Karpas-422 (cell line): ENCODE data around the gene STUB1. TPM values are rescaled to one million over a fixed set of nuclear protein-coding genes. Genes with fewer than 3 reads are reported as not detected.

Source experiments
- DNase-seq: peaks from one replicate; pipeline ENCODE4 v3.0.0-alpha.2; 2015
- H2AFZ ChIP-seq: fragments of 200-600 bp; sonication (generic); 2 replicates; pipeline ENCODE4 v1.6.1; 2014; ENCODE audit warnings: antibody characterized with exemption, low read length, mixed read lengths
- H3K27ac ChIP-seq: fragments of 200-600 bp; sonication (generic); 2 replicates; pipeline ENCODE4 v1.5.1; 2014; ENCODE audit warnings: mild to moderate bottlenecking, low read length, moderate library complexity
- H3K27me3 ChIP-seq: fragments of 200-600 bp; sonication (generic); 2 replicates; pipeline ENCODE4 v1.6.1; 2014; ENCODE audit warnings: low read length, mixed read lengths
- H3K36me3 ChIP-seq: fragments of 200-600 bp; sonication (generic); 2 replicates; pipeline ENCODE4 v1.6.1; 2014; ENCODE audit warnings: low read length, mixed read lengths; ENCODE audit not compliant: insufficient read depth
- H3K4me1 ChIP-seq: fragments of 200-600 bp; sonication (generic); 2 replicates; pipeline ENCODE4 v1.6.1; 2014; ENCODE audit warnings: mild to moderate bottlenecking, low read length, mixed read lengths
- H3K4me2 ChIP-seq: fragments of 200-600 bp; sonication (generic); 2 replicates; pipeline ENCODE4 v1.6.1; 2014; ENCODE audit warnings: low read length, low read depth, mild to moderate bottlenecking; ENCODE audit not compliant: poor library complexity, severe bottlenecking
- H3K4me3 ChIP-seq: fragments of 200-600 bp; sonication (generic); 2 replicates; pipeline ENCODE4 v1.5.1; 2014; ENCODE audit warnings: mild to moderate bottlenecking, antibody characterized with exemption, low read length, mixed read lengths
- H3K79me2 ChIP-seq: fragments of 200-600 bp; sonication (generic); 2 replicates; pipeline ENCODE4 v1.6.1; 2014; ENCODE audit warnings: mild to moderate bottlenecking, low read length, mixed read lengths
- H3K9ac ChIP-seq: fragments of 200-600 bp; sonication (generic); 2 replicates; pipeline ENCODE4 v1.6.0; 2014; ENCODE audit warnings: low read length
- H3K9me2 ChIP-seq: fragments of 200-600 bp; sonication (generic), shearing (Covaris generic); replicated peaks from 2 replicates; pipeline ENCODE4 v1.6.0; 2014; ENCODE audit warnings: mild to moderate bottlenecking, low read length, moderate library complexity; ENCODE audit not compliant: insufficient read depth
- H3K9me3 ChIP-seq: fragments of 300-700, 200-600 bp; sonication (generic); 2 replicates; pipeline ENCODE4 v1.6.1; 2014; ENCODE audit warnings: low read length, mixed read lengths
- H4K20me1 ChIP-seq: fragments of 200-600 bp; sonication (generic); 2 replicates; pipeline ENCODE4 v1.6.1; 2014; ENCODE audit warnings: mild to moderate bottlenecking, antibody characterized with exemption, low read length, low read depth; ENCODE audit not compliant: insufficient read depth
- total RNA-seq: library from RNA; depleted of rRNA; stranded (reverse); fragments of >200 nt; shearing (Covaris generic); gene quantifications from 2 replicates; pipeline ENCODE4 v1.2.3, GENCODE V29; 2014; ENCODE audit warnings: low replicate concordance

The STUB1 gene
- total RNA-seq, 1 experiment from 2014 or later, result 145 TPM

- Histone ChIP-seq H3K36me3 (peaks cover 10% of the 10 kb centered on the region), H3K79me2 (peaks cover 27% of the 10 kb centered on the region), H3K4me2 (no peak overlapping the region), H4K20me1 (peaks cover 15% of the 10 kb centered on the region), H3K27ac (no peak overlapping the region), H3K27me3 (no peaks in the 10 kb centered on the region), H3K9me3 (no peaks in the 10 kb centered on the region), H2AFZ (no peak overlapping the region), H3K4me1 (peaks cover 8% of the 10 kb centered on the region), H3K9me2 (no peaks in the 10 kb centered on the region), H3K9ac (no peak overlapping the region), H3K4me3 (no peak overlapping the region)
- no peak for DNase-seq
Measured at GRCh38 chr16:666572-666971, 13.6 kb upstream of the STUB1 start.

GRCh38 chr16:667113-667779, 13.0 kb upstream of the STUB1 start:
- peaks cover 24% of the 10 kb centered on the region for H3K79me2 ChIP-seq
- H3K4me1 ChIP-seq, result peaks cover 8% of the 10 kb centered on the region
- H3K4me3 ChIP-seq, result peak overlapping the region; percentile 97
- no peaks in the 10 kb centered on the region for H3K27me3 ChIP-seq
- peaks cover 15% of the 10 kb centered on the region for H4K20me1 ChIP-seq
- H3K36me3 ChIP-seq, result peaks cover 10% of the 10 kb centered on the region
- no peak overlapping the region for H2AFZ ChIP-seq
- H3K9ac ChIP-seq, result peak overlapping the region; percentile 100
- H3K9me2 ChIP-seq, result no peaks in the 10 kb centered on the region
- H3K27ac ChIP-seq, result no peak overlapping the region
- H3K9me3 ChIP-seq, result no peaks in the 10 kb centered on the region
- peak overlapping the region; percentile 87 for H3K4me2 ChIP-seq
- no peak for DNase-seq

GRCh38 chr16:667780-668518, 12.3 kb upstream of the STUB1 start, which contains the start of gene RHOT2:
RHOT2 (plus strand) TSS chr16:668132; CDS start chr16:668200, 68 bp downstream.
- H3K9me3 ChIP-seq, result no peaks in the 10 kb centered on the region
- peak within 1 kb of the TSS; percentile 100 for H3K9ac ChIP-seq
- H3K79me2 ChIP-seq, result peaks cover 24% of the 10 kb centered on the region
- H4K20me1 ChIP-seq, result peaks cover 15% of the 10 kb centered on the region
- H3K27me3 ChIP-seq, result no peaks in the 10 kb centered on the region
- H3K4me2 ChIP-seq, result peak within 1 kb of the TSS; percentile 87
- H3K36me3 ChIP-seq, result peaks cover 10% of the 10 kb centered on the region
- H3K4me1 ChIP-seq, result peaks cover 8% of the 10 kb centered on the region
- peak; percentile 98 for DNase-seq
- no peak within 1 kb of the TSS for H2AFZ ChIP-seq
- H3K27ac ChIP-seq, result peak within 1 kb of the TSS; percentile 71
- no peaks in the 10 kb centered on the region for H3K9me2 ChIP-seq
- H3K4me3 ChIP-seq, result peak within 1 kb of the TSS; percentile 97

- no peak overlapping the region for H2AFZ ChIP-seq
Measured at GRCh38 chr16:668519-669171, 11.6 kb upstream of the STUB1 start.

GRCh38 chr16:669666-670065, 10.5 kb upstream of the STUB1 start:
- Histone ChIP-seq H3K27ac (no peak overlapping the region), H3K4me2 (peak overlapping the region; percentile 87), H4K20me1 (peaks cover 15% of the 10 kb centered on the region), H3K9ac (peak overlapping the region; percentile 100), H3K9me3 (no peaks in the 10 kb centered on the region), H3K4me1 (peaks cover 8% of the 10 kb centered on the region), H3K79me2 (peaks cover 24% of the 10 kb centered on the region), H3K9me2 (no peaks in the 10 kb centered on the region), H3K4me3 (peak overlapping the region; percentile 97), H2AFZ (no peak overlapping the region), H3K36me3 (peaks cover 10% of the 10 kb centered on the region), H3K27me3 (no peaks in the 10 kb centered on the region)
- no peak for DNase-seq

More at GRCh38 chr16:668519-669171, 11.6 kb upstream of the STUB1 start:
- Histone ChIP-seq H3K9ac (peak overlapping the region; percentile 100), H3K4me1 (peaks cover 8% of the 10 kb centered on the region), H3K9me2 (no peaks in the 10 kb centered on the region), H3K79me2 (peaks cover 24% of the 10 kb centered on the region), H3K36me3 (peaks cover 10% of the 10 kb centered on the region), H4K20me1 (peaks cover 15% of the 10 kb centered on the region), H3K27ac (peak overlapping the region; percentile 71), H3K4me2 (peak overlapping the region; percentile 87), H3K4me3 (peak overlapping the region; percentile 97), H3K9me3 (no peaks in the 10 kb centered on the region), H3K27me3 (no peaks in the 10 kb centered on the region)
- DNase-seq, result peak; percentile 59

DNA sequence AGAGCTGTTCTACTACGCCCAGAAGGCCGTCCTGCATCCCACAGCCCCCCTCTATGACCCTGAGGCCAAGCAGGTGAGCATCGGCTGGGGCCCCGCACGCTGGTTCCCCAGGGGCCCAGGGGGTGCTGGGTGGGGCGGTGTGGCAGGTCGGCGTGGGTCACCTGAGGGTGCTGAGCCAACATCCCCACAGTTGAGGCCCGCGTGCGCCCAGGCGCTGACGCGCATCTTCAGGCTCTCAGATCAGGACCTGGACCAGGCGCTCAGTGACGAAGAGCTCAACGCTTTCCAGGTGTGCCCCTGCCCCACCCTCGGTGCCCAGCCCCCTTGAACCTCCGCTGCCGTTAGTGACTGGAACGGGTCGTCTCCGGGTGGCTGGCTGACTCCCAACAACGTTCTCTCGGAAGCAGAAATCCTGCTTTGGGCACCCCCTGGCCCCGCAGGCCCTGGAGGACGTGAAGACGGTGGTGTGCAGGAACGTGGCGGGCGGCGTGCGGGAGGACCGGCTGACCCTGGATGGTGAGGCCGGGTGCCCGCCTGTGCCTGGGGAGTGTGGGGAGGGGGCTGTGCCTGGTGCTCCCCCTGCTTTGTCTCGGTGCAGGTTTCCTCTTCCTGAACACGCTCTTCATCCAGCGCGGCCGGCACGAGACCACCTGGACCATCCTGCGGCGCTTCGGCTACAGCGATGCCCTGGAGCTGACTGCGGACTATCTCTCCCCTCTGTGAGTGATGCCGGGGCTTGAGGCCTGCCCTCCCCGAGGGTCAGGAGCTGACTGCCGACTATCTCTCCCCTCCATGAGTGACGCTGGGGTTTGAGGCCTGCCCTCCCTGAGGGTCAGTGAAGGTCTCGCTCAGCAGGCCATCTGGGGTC, 9.5 kb upstream of the STUB1 start:
- H3K4me3 ChIP-seq, result no peak overlapping the region
- no peak overlapping the region for H3K27ac ChIP-seq
- no peak overlapping the region for H3K4me2 ChIP-seq
- H2AFZ ChIP-seq, result no peak overlapping the region
- DNase-seq, result no peak
- H3K9ac ChIP-seq, result no peak overlapping the region
- H3K27me3 ChIP-seq, result no peaks in the 10 kb centered on the region
- H3K4me1 ChIP-seq, result peaks cover 8% of the 10 kb centered on the region
- no peaks in the 10 kb centered on the region for H3K9me3 ChIP-seq
- peaks cover 24% of the 10 kb centered on the region for H3K79me2 ChIP-seq
- H3K36me3 ChIP-seq, result peaks cover 10% of the 10 kb centered on the region
- H3K9me2 ChIP-seq, result no peaks in the 10 kb centered on the region
- peaks cover 20% of the 10 kb centered on the region for H4K20me1 ChIP-seq

DNA sequence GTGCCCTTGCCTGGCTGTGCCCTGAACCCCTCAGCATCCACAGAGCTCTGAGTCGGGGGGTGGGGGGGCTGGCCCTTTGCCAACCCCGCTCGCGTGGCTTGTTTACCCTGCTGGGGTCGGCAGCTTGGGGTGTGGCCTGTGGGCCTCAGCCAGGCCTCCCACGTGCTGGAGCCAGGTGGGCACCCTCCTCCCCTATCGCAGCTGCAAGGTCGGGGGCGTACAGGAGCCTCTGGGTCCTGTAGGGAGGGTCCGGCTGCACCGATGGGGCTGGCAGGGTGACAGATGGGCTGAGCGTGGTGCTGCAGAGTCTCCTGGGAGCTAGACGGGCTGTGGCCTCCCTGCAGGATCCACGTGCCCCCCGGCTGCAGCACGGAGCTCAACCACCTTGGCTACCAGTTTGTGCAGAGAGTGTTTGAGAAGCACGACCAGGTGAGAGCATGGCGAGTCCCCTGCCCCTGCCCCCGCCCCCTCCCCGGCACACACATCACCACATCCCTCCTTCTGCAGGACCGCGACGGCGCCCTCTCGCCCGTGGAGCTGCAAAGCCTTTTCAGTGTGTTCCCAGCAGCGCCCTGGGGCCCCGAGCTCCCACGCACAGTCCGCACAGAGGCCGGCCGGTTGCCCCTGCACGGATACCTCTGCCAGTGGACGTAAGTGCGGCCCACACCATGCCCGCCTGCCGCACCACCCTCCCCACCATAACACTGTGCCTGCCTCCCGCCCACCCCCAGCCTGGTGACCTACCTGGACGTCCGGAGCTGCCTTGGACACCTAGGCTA, 8.7 kb upstream of the STUB1 start:
- Histone ChIP-seq H3K9ac (no peak overlapping the region), H3K9me2 (no peaks in the 10 kb centered on the region), H3K79me2 (peaks cover 24% of the 10 kb centered on the region), H3K36me3 (peaks cover 10% of the 10 kb centered on the region), H3K4me2 (no peak overlapping the region), H3K27me3 (no peaks in the 10 kb centered on the region), H3K9me3 (no peaks in the 10 kb centered on the region), H3K4me3 (no peak overlapping the region), H2AFZ (no peak overlapping the region), H4K20me1 (peaks cover 20% of the 10 kb centered on the region), H3K27ac (no peak overlapping the region), H3K4me1 (peaks cover 8% of the 10 kb centered on the region)
- no peak for DNase-seq
